Common myeloid progenitor, CD34-positive (primary cell): ENCODE measurements around the gene GGT6.

Experiments used
- CTCF ChIA-PET: fragments of 350-600 bp; sonication (Branson Sonifier 250); formaldehyde crosslinking; loops from one replicate; lab custom pipeline; 2021; ENCODE audit warnings: antibody characterized with exemption; lab: Charles Lee
- POLR2A ChIA-PET: fragments of 350-600 bp; sonication (Branson Sonifier 250); formaldehyde crosslinking; loops from one replicate; lab custom pipeline; 2021; ENCODE audit warnings: antibody characterized with exemption; lab: Charles Lee
- DNase-seq, 3 donors: peaks; one replicate each; pipeline versions ENCODE4 v3.0.0 to v3.0.0-alpha.2; 2013
- H3K27ac ChIP-seq, 2 experiments: 1 replicate in 1 of 2; 2 replicates in 1 of 2; pipeline ENCODE4 v1.7.0; 2013; ENCODE audit warnings: inconsistent platforms in 2 of 2, low read length in 2 of 2, mild to moderate bottlenecking in 2 of 2, low read depth in 1 of 2, moderate library complexity in 1 of 2; ENCODE audit not compliant: severe bottlenecking in 2 of 2, insufficient read depth in 1 of 2, poor library complexity in 1 of 2
- H3K27me3 ChIP-seq, 5 experiments: replicated peaks in 2 of 5; 1 replicate in 3 of 5; 2 replicates in 2 of 5; pipeline versions ENCODE4 v1.6.1 to v1.7.0; 2013; ENCODE audit warnings: low read length in 4 of 5, mild to moderate bottlenecking in 2 of 5, moderate library complexity in 2 of 5, inconsistent platforms in 1 of 5; ENCODE audit not compliant: insufficient read depth in 5 of 5, control insufficient read depth in 4 of 5
- H3K36me3 ChIP-seq, 4 experiments: 1 replicate in 2 of 4; 2 replicates in 2 of 4; pipeline versions ENCODE4 v1.6.1 to v1.7.0; 2013; ENCODE audit warnings: low read length in 3 of 4, control low read depth in 1 of 4, mild to moderate bottlenecking in 1 of 4; ENCODE audit not compliant: control insufficient read depth in 4 of 4, insufficient read depth in 4 of 4
- H3K4me1 ChIP-seq, 4 experiments: 1 replicate in 3 of 4; 2 replicates in 1 of 4; pipeline versions ENCODE4 v1.6.1 to v1.7.1; 2013; ENCODE audit warnings: low read length in 3 of 4, mild to moderate bottlenecking in 3 of 4, control low read depth in 1 of 4, inconsistent platforms in 1 of 4, moderate library complexity in 1 of 4; ENCODE audit not compliant: control insufficient read depth in 4 of 4, insufficient read depth in 4 of 4; ENCODE audit errors: control extremely low read depth in 1 of 4
- H3K4me3 ChIP-seq, 7 experiments: 1 replicate in 4 of 7; 2 replicates in 3 of 7; pipeline versions ENCODE4 v1.5.1 to v1.7.0; 2013; ENCODE audit warnings: mild to moderate bottlenecking in 7 of 7, low read length in 6 of 7, moderate library complexity in 6 of 7, inconsistent platforms in 2 of 7, low read depth in 2 of 7, control low read depth in 1 of 7; ENCODE audit not compliant: insufficient read depth in 4 of 7, control insufficient read depth in 1 of 7; ENCODE audit errors: extremely low read depth in 1 of 7
- H3K9me3 ChIP-seq, 5 experiments: 1 replicate in 4 of 5; 2 replicates in 1 of 5; pipeline versions ENCODE4 v1.6.1 to v1.7.1; 2013; ENCODE audit warnings: low read length in 4 of 5, mild to moderate bottlenecking in 2 of 5, inconsistent platforms in 1 of 5, low read depth in 1 of 5, moderate library complexity in 1 of 5; ENCODE audit not compliant: control insufficient read depth in 4 of 5, insufficient read depth in 2 of 5; ENCODE audit errors: control extremely low read depth in 1 of 5
- WGBS: methylation state at CpG from one replicate; pipeline ENCODE4 v1.1.5; 2013; ENCODE audit not compliant: insufficient coverage; 5-methylcytosine and 5-hydroxymethylcytosine counted together

GGT6 gene

GRCh38 chr17:4584101-4584916 lies 23.9 kb upstream of the GGT6 start, which contains the start of gene SMTNL2:
TSS of gene SMTNL2 (plus strand) at chr17:4584529. CDS start at chr17:4584606, 77 bp downstream.
- no peak within 1 kb of the TSS for H3K27ac ChIP-seq
- H3K36me3 ChIP-seq = no peaks in the 10 kb centered on the region
- H3K4me3 ChIP-seq = peak within 1 kb of the TSS in 6 of 7 experiments; percentile 36 to 76 (median 58)
- under 1% methylated on average over 85 of the region's 100 CpGs for WGBS
- peaks cover 0 to 20% (median 15%) of the 10 kb centered on the region in 4 experiments for H3K4me1 ChIP-seq
- peaks cover 0 to 61% (median 33%) of the 10 kb centered on the region in 5 experiments for H3K27me3 ChIP-seq
- peak in 2 of 3 donors; percentile 44 to 62 for DNase-seq
- no peaks in the 10 kb centered on the region for H3K9me3 ChIP-seq
- ChIA-PET POLR2A (interaction anchor here (0.6 kb wide), 1 partner anchor 272 kb away, joined by 4 read pairs; no protein-coding TSS in a partner anchor), CTCF (interaction anchor here (0.6 to 2.2 kb wide), 7 partner anchors 10 to 107 kb away, joined by 3 to 10 read pairs (median 3); no protein-coding TSS in a partner anchor)

- peaks cover 0 to 20% (median 15%) of the 10 kb centered on the region in 4 experiments for H3K4me1 ChIP-seq
- H3K27ac ChIP-seq = no peak overlapping the region
- no peaks in the 10 kb centered on the region for H3K36me3 ChIP-seq
- CTCF ChIA-PET = interaction anchor here (0.6 to 2.2 kb wide), 9 partner anchors 8 to 107 kb away, joined by 3 to 10 read pairs (median 3); no protein-coding TSS in a partner anchor
- H3K4me3 ChIP-seq = peak overlapping the region in 6 of 7 experiments; percentile 36 to 76 (median 58)
- POLR2A ChIA-PET = interaction anchor here (0.6 kb wide), 1 partner anchor 272 kb away, joined by 4 read pairs; no protein-coding TSS in a partner anchor
- WGBS = 23% methylated on average over 9 of the region's 12 CpGs
- peaks cover 0 to 58% (median 33%) of the 10 kb centered on the region in 5 experiments for H3K27me3 ChIP-seq
- DNase-seq = peak; percentile 56 to 73 (median 70)
- no peaks in the 10 kb centered on the region for H3K9me3 ChIP-seq
These were observed 23.4 kb upstream of the GGT6 start for GRCh38 chr17:4583782-4584100.

- DNase-seq = no peak
- Histone ChIP-seq H3K9me3 (no peaks in the 10 kb centered on the region), H3K27ac (no peak overlapping the region), H3K36me3 (no peaks in the 10 kb centered on the region), H3K27me3 (peaks cover 0 to 57% (median 33%) of the 10 kb centered on the region in 5 experiments), H3K4me1 (peaks cover 0 to 20% (median 15%) of the 10 kb centered on the region in 4 experiments), H3K4me3 (no peak overlapping the region)
- WGBS = 69% methylated on average over 2 of the region's 3 CpGs
- POLR2A ChIA-PET = no interaction called here
- CTCF ChIA-PET = interaction anchor here (0.9 to 2.2 kb wide), 7 partner anchors 9 to 18 kb away, joined by 3 to 10 read pairs (median 3); no protein-coding TSS in a partner anchor
These were observed 22.8 kb upstream of the GGT6 start for GRCh38 chr17:4583206-4583605.

- no peaks in the 10 kb centered on the region for H3K36me3 ChIP-seq
- H3K4me3 ChIP-seq = no peak overlapping the region
- CTCF ChIA-PET = interaction anchor here (0.9 to 1.4 kb wide), 3 partner anchors 9 to 15 kb away, joined by 3 to 6 read pairs (median 3); no protein-coding TSS in a partner anchor
- H3K27ac ChIP-seq = no peak overlapping the region
- peaks cover 0 to 54% (median 33%) of the 10 kb centered on the region in 5 experiments for H3K27me3 ChIP-seq
- POLR2A ChIA-PET = no interaction called here
- no peaks in the 10 kb centered on the region for H3K9me3 ChIP-seq
- DNase-seq = no peak
- peaks cover 0 to 20% (median 15%) of the 10 kb centered on the region in 4 experiments for H3K4me1 ChIP-seq
- 94% methylated on average over 7 of the region's 8 CpGs for WGBS
These were observed 22.3 kb upstream of the GGT6 start for GRCh38 chr17:4582691-4583090.

- POLR2A ChIA-PET = no interaction called here
- WGBS = 90% methylated on average over 7 of the region's 7 CpGs
These were observed 21.7 kb upstream of the GGT6 start for GRCh38 chr17:4582101-4582501.

GRCh38 chr17:4580291-4580690 lies 19.9 kb upstream of the GGT6 start:
- Histone ChIP-seq H3K9me3 (no peaks in the 10 kb centered on the region), H3K27me3 (peaks cover 0 to 45% (median 22%) of the 10 kb centered on the region in 5 experiments), H3K4me3 (no peak overlapping the region), H3K27ac (no peak overlapping the region), H3K36me3 (no peaks in the 10 kb centered on the region), H3K4me1 (peaks cover 0 to 20% (median 16%) of the 10 kb centered on the region in 4 experiments)
- DNase-seq = no peak
- CTCF ChIA-PET = interaction anchor here (2.1 to 2.6 kb wide), 3 partner anchors 13 to 15 kb away, joined by 6 to 18 read pairs (median 9); no protein-coding TSS in a partner anchor
- POLR2A ChIA-PET = no interaction called here
- 43% methylated on average over 5 of the region's 7 CpGs for WGBS

More at GRCh38 chr17:4582101-4582501, 21.7 kb upstream of the GGT6 start:
- peaks cover 0 to 20% (median 15%) of the 10 kb centered on the region in 4 experiments for H3K4me1 ChIP-seq
- H3K36me3 ChIP-seq = no peaks in the 10 kb centered on the region
- no peak for DNase-seq
- no peaks in the 10 kb centered on the region for H3K9me3 ChIP-seq
- CTCF ChIA-PET = interaction anchor here (1.4 kb wide), 1 partner anchor 15 kb away, joined by 6 read pairs; no protein-coding TSS in a partner anchor
- H3K27me3 ChIP-seq = peaks cover 0 to 54% (median 33%) of the 10 kb centered on the region in 5 experiments
- H3K4me3 ChIP-seq = no peak overlapping the region
- no peak overlapping the region for H3K27ac ChIP-seq
